Measurements from ENCODE around the gene SETBP1.

GRCh38 chr18:44818668-44819403 is 138.1 kb downstream of the SETBP1 start:
- TF ChIP-seq CTCF (IDR thresholded peaks at IDR 0.05) (no peak), POLR2A (IDR thresholded peaks at IDR 0.05) (no peak)
